Effector memory CD8-positive, alpha-beta T cell (primary cell): ENCODE results near the gene PARD3B.

Experiments used
- ATAC-seq: fragments of 150-1000 bp; cut with Tn5 transposase; replicated peaks from 2 replicates; pipeline ENCODE4 v1.10.0; 2021; ENCODE audit warnings: mild to moderate bottlenecking, moderate library complexity
- DNase-seq, 3 experiments: peaks; one replicate each; pipeline ENCODE4 v3.0.0; 2021
- H3K27ac Mint-ChIP-seq, 2 donors: one replicate each; pipeline ENCODE4 v1.8.0; 2022; ENCODE audit warnings: mild to moderate bottlenecking in 2 of 2, mixed read lengths in 2 of 2, moderate library complexity in 2 of 2
- H3K27me3 Mint-ChIP-seq, 2 donors: one replicate each; pipeline ENCODE4 v1.8.0; 2022; ENCODE audit warnings: mixed read lengths in 2 of 2
- H3K36me3 Mint-ChIP-seq: one replicate; pipeline ENCODE4 v1.8.0; 2022; ENCODE audit warnings: mild to moderate bottlenecking, moderate library complexity, mixed read lengths; ENCODE audit not compliant: insufficient read depth
- H3K4me1 Mint-ChIP-seq, 2 donors: one replicate each; pipeline ENCODE4 v1.8.0; 2022; ENCODE audit warnings: low read depth in 2 of 2, mixed read lengths in 2 of 2
- H3K4me3 Mint-ChIP-seq, 2 donors: one replicate each; pipeline ENCODE4 v1.8.0; 2022; ENCODE audit warnings: mild to moderate bottlenecking in 2 of 2, mixed read lengths in 2 of 2, moderate library complexity in 2 of 2
- H3K9me3 Mint-ChIP-seq, 2 donors: one replicate each; pipeline ENCODE4 v1.8.0; 2022; ENCODE audit warnings: mixed read lengths in 2 of 2

The PARD3B gene

GRCh38 chr2:205614965-205615364 lies 1069.7 kb downstream of the PARD3B start:
- H3K27me3 Mint-ChIP-seq: peaks cover 8 to 31% of the 10 kb centered on the region in 2 donors
- DNase-seq: no peak
- H3K4me1 Mint-ChIP-seq: no peaks in the 10 kb centered on the region

GRCh38 chr2:205617905-205618304 lies 1072.6 kb downstream of the PARD3B start:
- H3K36me3 Mint-ChIP-seq: no peaks in the 10 kb centered on the region
- no peak overlapping the region for H3K27ac Mint-ChIP-seq
- H3K9me3 Mint-ChIP-seq: no peaks in the 10 kb centered on the region
- no peaks in the 10 kb centered on the region for H3K4me1 Mint-ChIP-seq
- H3K27me3 Mint-ChIP-seq: peaks cover 0 to 26% of the 10 kb centered on the region in 2 donors
- DNase-seq (no peak), ATAC-seq (no peak)
- no peak overlapping the region for H3K4me3 Mint-ChIP-seq

More at GRCh38 chr2:205614965-205615364, 1069.7 kb downstream of the PARD3B start:
- no peak overlapping the region for H3K27ac Mint-ChIP-seq
- no peak overlapping the region for H3K4me3 Mint-ChIP-seq
- ATAC-seq: no peak
- no peaks in the 10 kb centered on the region for H3K36me3 Mint-ChIP-seq
- H3K9me3 Mint-ChIP-seq: no peaks in the 10 kb centered on the region

GRCh38 chr2:205619600-205619999 lies 1074.3 kb downstream of the PARD3B start:
- H3K4me1 Mint-ChIP-seq: no peaks in the 10 kb centered on the region
- no peak overlapping the region for H3K4me3 Mint-ChIP-seq
- H3K36me3 Mint-ChIP-seq: no peaks in the 10 kb centered on the region
- H3K9me3 Mint-ChIP-seq: no peaks in the 10 kb centered on the region
- no peak overlapping the region for H3K27ac Mint-ChIP-seq
- ATAC-seq (no peak), DNase-seq (no peak)
- H3K27me3 Mint-ChIP-seq: peaks cover 0 to 31% of the 10 kb centered on the region in 2 donors

- no peak for DNase-seq
- Mint-ChIP-seq H3K36me3 (no peaks in the 10 kb centered on the region), H3K27me3 (peaks cover 0 to 23% of the 10 kb centered on the region in 2 donors), H3K27ac (no peak overlapping the region), H3K4me1 (no peaks in the 10 kb centered on the region), H3K4me3 (no peak overlapping the region), H3K9me3 (no peaks in the 10 kb centered on the region)
- ATAC-seq: no peak
Observed at GRCh38 chr2:205627085-205627484, 1081.8 kb downstream of the PARD3B start.

GRCh38 chr2:205628422-205628821 lies 1083.1 kb downstream of the PARD3B start:
- Mint-ChIP-seq H3K27ac (no peak overlapping the region), H3K27me3 (peaks cover 3 to 25% of the 10 kb centered on the region in 2 donors), H3K4me3 (no peak overlapping the region), H3K4me1 (no peaks in the 10 kb centered on the region), H3K9me3 (no peaks in the 10 kb centered on the region), H3K36me3 (no peaks in the 10 kb centered on the region)
- DNase-seq (no peak), ATAC-seq (no peak)

- peaks cover 6 to 26% of the 10 kb centered on the region in 2 donors for H3K27me3 Mint-ChIP-seq
- H3K4me3 Mint-ChIP-seq: no peak overlapping the region
- no peaks in the 10 kb centered on the region for H3K36me3 Mint-ChIP-seq
- ATAC-seq: no peak
- no peak overlapping the region for H3K27ac Mint-ChIP-seq
- H3K4me1 Mint-ChIP-seq: no peaks in the 10 kb centered on the region
- no peaks in the 10 kb centered on the region for H3K9me3 Mint-ChIP-seq
- no peak for DNase-seq
Observed at GRCh38 chr2:205629091-205629776, 1084.0 kb downstream of the PARD3B start.

GRCh38 chr2:205633994-205634393 lies 1088.7 kb downstream of the PARD3B start:
- H3K4me3 Mint-ChIP-seq: no peak overlapping the region
- DNase-seq (no peak), ATAC-seq (no peak)
- H3K9me3 Mint-ChIP-seq: no peaks in the 10 kb centered on the region
- peaks cover 6 to 40% of the 10 kb centered on the region in 2 donors for H3K27me3 Mint-ChIP-seq
- no peak overlapping the region for H3K27ac Mint-ChIP-seq
- no peaks in the 10 kb centered on the region for H3K36me3 Mint-ChIP-seq
- no peaks in the 10 kb centered on the region for H3K4me1 Mint-ChIP-seq

- DNase-seq (no peak), ATAC-seq (no peak)
- no peaks in the 10 kb centered on the region for H3K9me3 Mint-ChIP-seq
- H3K4me1 Mint-ChIP-seq: no peaks in the 10 kb centered on the region
- no peak overlapping the region for H3K27ac Mint-ChIP-seq
- no peak overlapping the region for H3K4me3 Mint-ChIP-seq
- no peaks in the 10 kb centered on the region for H3K36me3 Mint-ChIP-seq
- peaks cover 6 to 29% of the 10 kb centered on the region in 2 donors for H3K27me3 Mint-ChIP-seq
Observed at GRCh38 chr2:205636549-205637319, 1091.5 kb downstream of the PARD3B start.

- Mint-ChIP-seq H3K36me3 (no peaks in the 10 kb centered on the region), H3K4me3 (no peak overlapping the region), H3K4me1 (no peaks in the 10 kb centered on the region), H3K27me3 (peaks cover 11 to 34% of the 10 kb centered on the region in 2 donors), H3K9me3 (no peaks in the 10 kb centered on the region), H3K27ac (no peak overlapping the region)
- DNase-seq: no peak
- no peak for ATAC-seq
Observed at GRCh38 chr2:205637320-205637602, 1092.0 kb downstream of the PARD3B start.

GRCh38 chr2:205637779-205638503 lies 1092.7 kb downstream of the PARD3B start:
- H3K4me1 Mint-ChIP-seq: no peaks in the 10 kb centered on the region

GRCh38 chr2:205640716-205641115 lies 1095.4 kb downstream of the PARD3B start:
- Mint-ChIP-seq H3K36me3 (no peaks in the 10 kb centered on the region), H3K4me3 (no peak overlapping the region), H3K4me1 (no peaks in the 10 kb centered on the region), H3K27ac (no peak overlapping the region), H3K9me3 (no peaks in the 10 kb centered on the region), H3K27me3 (peaks cover 19 to 39% of the 10 kb centered on the region in 2 donors)
- DNase-seq (no peak), ATAC-seq (no peak)

More at GRCh38 chr2:205637779-205638503, 1092.7 kb downstream of the PARD3B start:
- ATAC-seq (no peak), DNase-seq (no peak)
- Mint-ChIP-seq H3K9me3 (no peaks in the 10 kb centered on the region), H3K4me3 (no peak overlapping the region), H3K27me3 (peaks cover 15 to 41% of the 10 kb centered on the region in 2 donors), H3K36me3 (no peaks in the 10 kb centered on the region), H3K27ac (no peak overlapping the region)

- Mint-ChIP-seq H3K27ac (no peak overlapping the region), H3K27me3 (peaks cover 19 to 33% of the 10 kb centered on the region in 2 donors), H3K9me3 (no peaks in the 10 kb centered on the region), H3K4me1 (no peaks in the 10 kb centered on the region), H3K36me3 (no peaks in the 10 kb centered on the region), H3K4me3 (no peak overlapping the region)
- ATAC-seq (no peak), DNase-seq (no peak)
Observed at GRCh38 chr2:205642599-205643356, 1097.5 kb downstream of the PARD3B start.

GRCh38 chr2:205643391-205643885 lies 1098.2 kb downstream of the PARD3B start:
- Mint-ChIP-seq H3K27ac (no peak overlapping the region), H3K9me3 (no peaks in the 10 kb centered on the region), H3K4me1 (no peaks in the 10 kb centered on the region), H3K4me3 (no peak overlapping the region), H3K36me3 (no peaks in the 10 kb centered on the region), H3K27me3 (peaks cover 19 to 32% of the 10 kb centered on the region in 2 donors)
- ATAC-seq (no peak), DNase-seq (no peak)
